H1 (cell line): ENCODE measurements around the gene IFT43. TPM values are rescaled to one million over a fixed set of nuclear protein-coding genes. Genes with fewer than 3 reads are reported as not detected.

Source experiments
- CTCF ChIA-PET: fragments of 300-600 bp; sonication (Branson Sonifier 250); formaldehyde crosslinking; loops from one replicate; lab custom pipeline; 2021; ENCODE audit not compliant: partially characterized antibody; lab: Charles Lee
- POLR2A ChIA-PET: fragments of 300-600 bp; sonication (Branson Sonifier 250); formaldehyde crosslinking; loops from one replicate; lab custom pipeline; 2021; ENCODE audit warnings: inconsistent platforms; ENCODE audit not compliant: partially characterized antibody; lab: Charles Lee
- DNase-seq, 2 experiments: peaks; one replicate each; pipeline versions ENCODE4 v3.0.0 to v3.0.0-alpha.2; 2010 to 2022; ENCODE audit warnings: low spot score in 2 of 2, low read depth in 1 of 2, mixed read lengths in 1 of 2
- FAIRE-seq: peaks from 2 replicates; lab custom pipeline; 2011; peaks lifted over from hg19 to GRCh38; lab: Jason Lieb, UNC
- H2AFZ ChIP-seq: 2 replicates; pipeline ENCODE4 v1.8.1; 2012; ENCODE audit warnings: low read length, inconsistent platforms
- H2AK5ac ChIP-seq: 2 replicates; pipeline ENCODE4 v1.6.1; 2013; ENCODE audit warnings: low read depth, low read length
- H2BK120ac ChIP-seq: replicated peaks from 2 replicates; pipeline ENCODE3; 2013; ENCODE audit warnings: low read depth, low read length, inconsistent platforms
- H2BK12ac ChIP-seq: 2 replicates; pipeline ENCODE4 v1.6.1; 2013; ENCODE audit warnings: low read depth, low read length
- H2BK15ac ChIP-seq: 2 replicates; pipeline ENCODE4 v1.6.1; 2013; ENCODE audit warnings: low read length
- H2BK20ac ChIP-seq: 2 replicates; pipeline ENCODE4 v1.6.1; 2013; ENCODE audit warnings: low read length
- H2BK5ac ChIP-seq: 2 replicates; pipeline ENCODE4 v1.6.1; 2013; ENCODE audit warnings: low read depth, low read length
- H3K14ac ChIP-seq: 2 replicates; pipeline ENCODE4 v1.6.1; 2013; ENCODE audit warnings: inconsistent platforms; ENCODE audit not compliant: insufficient read length
- H3K18ac ChIP-seq: 2 replicates; pipeline ENCODE4 v1.6.1; 2013; ENCODE audit warnings: low read length; ENCODE audit errors: extremely low read depth
- H3K23ac ChIP-seq: 2 replicates; pipeline ENCODE4 v1.6.1; 2013; ENCODE audit warnings: inconsistent platforms; ENCODE audit not compliant: insufficient read length
- H3K23me2 ChIP-seq: 2 replicates; pipeline ENCODE4 v1.6.1; 2013; ENCODE audit warnings: low read depth, low read length
- H3K27ac ChIP-seq: 2 replicates; pipeline ENCODE4 v1.6.1; 2011; ENCODE audit warnings: low read depth, low read length, inconsistent platforms
- H3K27me3 ChIP-seq, 4 experiments: replicated peaks in 1 of 4; 1 replicate in 1 of 4; 2 replicates in 3 of 4; pipeline versions ENCODE4 v1.6.1 to v1.8.1; 2011 to 2013; ENCODE audit warnings: low read length in 3 of 4, mild to moderate bottlenecking in 3 of 4, inconsistent platforms in 2 of 4, mixed read lengths in 2 of 4, moderate library complexity in 1 of 4; ENCODE audit not compliant: control insufficient read depth in 3 of 4, insufficient read depth in 3 of 4; ENCODE audit errors: extremely low read depth in 1 of 4
- H3K36me3 ChIP-seq, 4 experiments: 2 replicates each; pipeline versions ENCODE4 v1.6.1 to v1.8.1; 2011 to 2013; ENCODE audit warnings: mild to moderate bottlenecking in 4 of 4, low read length in 3 of 4, moderate library complexity in 2 of 4, control low read depth in 1 of 4, inconsistent platforms in 1 of 4; ENCODE audit not compliant: insufficient read depth in 4 of 4, control insufficient read depth in 2 of 4
- H3K4ac ChIP-seq: replicated peaks from 2 replicates; pipeline ENCODE3; 2013; ENCODE audit warnings: low read length, low read depth, mixed read lengths, inconsistent platforms; ENCODE audit not compliant: insufficient read length
- H3K4me1 ChIP-seq, 4 experiments: replicated peaks in 1 of 4; 1 replicate in 1 of 4; 2 replicates in 3 of 4; pipeline versions ENCODE4 v1.6.1 to v1.8.1; 2011 to 2013; ENCODE audit warnings: low read length in 3 of 4, inconsistent platforms in 2 of 4, mixed read lengths in 1 of 4; ENCODE audit not compliant: insufficient read depth in 4 of 4, control insufficient read depth in 3 of 4
- H3K4me2 ChIP-seq, 2 experiments: 2 replicates each; pipeline versions ENCODE4 v1.6.1 to v1.8.1; 2011 to 2013; ENCODE audit warnings: low read depth in 2 of 2, low read length in 2 of 2, control low read depth in 1 of 2, inconsistent platforms in 1 of 2, mild to moderate bottlenecking in 1 of 2; ENCODE audit not compliant: insufficient read depth in 1 of 2
- H3K4me3 ChIP-seq, 4 experiments: fragments of 200-600, 300-600 bp in 1 of 4; sonication (generic), shearing (Covaris generic), sonication (Bioruptor Twin) in 1 of 4; 2 replicates each; pipeline versions ENCODE4 v1.5.1 to v1.8.1; 2011 to 2016; ENCODE audit warnings: low read length in 4 of 4, low read depth in 3 of 4, control low read depth in 2 of 4, inconsistent platforms in 2 of 4, mild to moderate bottlenecking in 2 of 4, mixed read lengths in 1 of 4, moderate library complexity in 1 of 4; ENCODE audit not compliant: insufficient read depth in 2 of 4; ENCODE audit errors: extremely low read depth in 1 of 4
- H3K56ac ChIP-seq: replicated peaks from 2 replicates; pipeline ENCODE3; 2013; ENCODE audit warnings: low read depth, mild to moderate bottlenecking, mixed read lengths, low read length, inconsistent platforms; ENCODE audit not compliant: insufficient read length
- H3K79me1 ChIP-seq: 2 replicates; pipeline ENCODE4 v1.6.1; 2013; ENCODE audit warnings: low read depth, low read length, control low read depth
- H3K79me2 ChIP-seq, 2 experiments: 2 replicates each; pipeline versions ENCODE4 v1.6.1 to v1.8.1; 2012 to 2013; ENCODE audit warnings: low read length in 2 of 2, mild to moderate bottlenecking in 2 of 2, inconsistent platforms in 1 of 2; ENCODE audit not compliant: insufficient read depth in 2 of 2, control insufficient read depth in 1 of 2
- H3K9ac ChIP-seq, 4 experiments: replicated peaks in 1 of 4; 1 replicate in 1 of 4; 2 replicates in 3 of 4; pipeline versions ENCODE4 v1.6.1 to v1.8.1; 2011 to 2013; ENCODE audit warnings: low read depth in 3 of 4, low read length in 3 of 4, control low read depth in 2 of 4, mild to moderate bottlenecking in 2 of 4, moderate library complexity in 2 of 4, inconsistent platforms in 1 of 4; ENCODE audit errors: extremely low read depth in 1 of 4
- H3K9me3 ChIP-seq, 2 experiments: 2 replicates each; pipeline versions ENCODE4 v1.6.1 to v1.8.1; 2012 to 2013; ENCODE audit warnings: mild to moderate bottlenecking in 2 of 2, moderate library complexity in 2 of 2, control low read depth in 1 of 2, inconsistent platforms in 1 of 2, low read depth in 1 of 2, low read length in 1 of 2, mixed read lengths in 1 of 2; ENCODE audit not compliant: insufficient read depth in 2 of 2
- H4K20me1 ChIP-seq, 2 experiments: replicated peaks in 1 of 2; 2 replicates each; pipeline versions ENCODE3 to v1.8.1; 2011 to 2013; ENCODE audit warnings: inconsistent platforms in 2 of 2, low read length in 2 of 2, mild to moderate bottlenecking in 1 of 2; ENCODE audit not compliant: insufficient read depth in 2 of 2, control insufficient read depth in 1 of 2
- H4K5ac ChIP-seq: 2 replicates; pipeline ENCODE4 v1.6.1; 2013; ENCODE audit warnings: low read length, low read depth, mixed read lengths, inconsistent platforms; ENCODE audit not compliant: insufficient read length
- H4K8ac ChIP-seq: 2 replicates; pipeline ENCODE4 v1.8.0; 2013; ENCODE audit warnings: mild to moderate bottlenecking, moderate library complexity, low read length, inconsistent platforms; ENCODE audit not compliant: insufficient read depth; ENCODE audit errors: extremely low read depth
- H4K91ac ChIP-seq: replicated peaks from 2 replicates; pipeline ENCODE3; 2013; ENCODE audit warnings: low read length, mixed read lengths, inconsistent platforms; ENCODE audit not compliant: insufficient read length
- KDM4A ChIP-seq: IDR thresholded peaks from one replicate; pipeline ENCODE4 v1.7.1; 2012; ENCODE audit warnings: low read depth, mild to moderate bottlenecking, moderate library complexity, low read length, inconsistent platforms; ENCODE audit not compliant: severe bottlenecking
- TBP ChIP-seq: IDR thresholded peaks from 2 replicates; pipeline ENCODE4 v1.6.1; 2011; ENCODE audit warnings: low read depth, low read length, improper control_type of control experiment
- WGBS, 2 experiments: shearing (Covaris generic) in 1 of 2; methylation state at CpG; one replicate each; pipeline versions ENCODE4 v1.1.6 to v1.1.7; 2013 to 2015; ENCODE audit warnings: low lambda C conversion rate in 2 of 2, mixed read lengths in 2 of 2, inconsistent platforms in 1 of 2, low coverage in 1 of 2, missing lambda C conversion rate in 1 of 2; ENCODE audit not compliant: insufficient replicate concordance in 2 of 2, insufficient coverage in 1 of 2, insufficient read length in 1 of 2; ENCODE audit errors: extremely low coverage in 1 of 2, missing lambda C conversion rate in 1 of 2; 5-methylcytosine and 5-hydroxymethylcytosine counted together
- polyA plus RNA-seq, 7 experiments: library from polyadenylated mRNA; depleted of rRNA in 3 of 7; stranded (reverse) in 5 of 7; unstranded in 2 of 7; fragments of >200 nt in 5 of 7; fragments of 200-250 nt in 2 of 7; gene quantifications; 1 replicate in 5 of 7; 2 replicates in 1 of 7; 4 replicates in 1 of 7; pipeline versions ENCODE4 v1.2.1 to v1.2.3, GENCODE V29; 2011 to 2013; ENCODE audit warnings: missing spikeins in 2 of 7, mixed read lengths in 2 of 7
- total RNA-seq: library from RNA; stranded (reverse); fragmentation: NEBNext Ultra II Directional; extraction: Animal tissue kit (Norgen Biotek cat#: 25700); gene quantifications from 2 replicates; pipeline ENCODE4 v1.2.1, GENCODE V29; 2021

IFT43 gene
- total and polyA plus RNA-seq, 2 of the 8 experiments (the other 6 are each of a cell fraction or from before 2014, with no cell fraction given) = 17.0 to 20.8 TPM

DNA sequence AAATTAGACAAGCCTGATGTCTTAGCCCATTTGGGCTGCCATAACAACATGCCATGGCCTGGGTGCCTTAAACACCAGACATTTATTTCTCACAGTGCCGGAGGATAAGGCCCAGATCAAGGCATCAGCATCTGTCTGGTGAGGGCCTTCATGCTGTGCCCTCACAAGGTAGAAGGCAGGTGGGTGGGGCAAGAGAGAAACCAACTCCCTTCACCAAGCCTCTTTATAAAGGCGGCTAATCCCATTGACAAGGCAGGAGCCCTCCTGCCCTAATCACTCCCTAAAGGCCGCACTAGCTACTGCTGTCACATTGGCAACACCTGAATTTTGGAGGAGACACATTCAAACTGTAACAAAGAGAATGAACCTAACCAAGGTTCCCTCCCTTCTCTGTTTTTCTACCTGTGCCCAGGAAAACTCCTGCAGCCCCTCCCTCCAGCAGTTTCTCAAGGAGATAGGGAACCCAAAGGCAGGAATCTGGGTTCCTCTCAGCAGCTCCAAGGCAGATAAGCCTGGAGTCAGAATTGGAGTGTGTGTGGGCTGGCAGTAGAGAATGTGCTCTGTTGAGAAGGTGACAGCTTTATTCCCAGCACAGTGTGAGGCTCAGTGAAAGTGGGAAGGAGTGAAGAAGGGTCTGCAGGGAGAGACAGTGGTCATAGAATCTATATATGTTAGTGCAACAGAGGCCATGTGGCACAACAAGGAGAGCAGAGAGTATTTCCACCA lies 144.5 kb downstream of the IFT43 start:
- H2BK120ac ChIP-seq = no peak overlapping the region
- H3K36me3 ChIP-seq = no peaks in the 10 kb centered on the region
- no peaks in the 10 kb centered on the region for H3K79me2 ChIP-seq
- no peak for DNase-seq
- no peak overlapping the region for H2BK12ac ChIP-seq
- H2BK20ac ChIP-seq = no peak overlapping the region
- no peak overlapping the region for H4K5ac ChIP-seq
- no peak overlapping the region for H3K14ac ChIP-seq
- H3K27ac ChIP-seq = no peak overlapping the region
- no peak overlapping the region for H3K4me2 ChIP-seq
- no peak overlapping the region for H3K56ac ChIP-seq
- no peak overlapping the region for H3K4ac ChIP-seq
- no peak overlapping the region for H3K18ac ChIP-seq
- H3K4me1 ChIP-seq = 0 out of 7 replicates have a peak, but pooled peaks cover 0 to 3% (median 0%) of the 10 kb centered on the region in 4 experiments
- no peak for FAIRE-seq
- WGBS, 2 experiments = 79% methylated on average over 2 of the region's 3 CpGs; no CpG with 5 or more reads in 1 of the 2 experiments
- no peak overlapping the region for H2BK15ac ChIP-seq
- CTCF ChIA-PET = interaction anchor here (0.7 to 1.4 kb wide), 2 partner anchors 55 to 223 kb away, joined by 3 to 5 read pairs; no protein-coding TSS in a partner anchor
- H4K20me1 ChIP-seq = no peaks in the 10 kb centered on the region
- H3K79me1 ChIP-seq = no peaks in the 10 kb centered on the region
- peaks cover 2 to 26% (median 16%) of the 10 kb centered on the region in 4 experiments for H3K27me3 ChIP-seq
- H2BK5ac ChIP-seq = no peak overlapping the region
- H3K23me2 ChIP-seq = no peaks in the 10 kb centered on the region; the same call in 1 of the 2 replicates
- no peak overlapping the region for H3K23ac ChIP-seq
- H2AFZ ChIP-seq = no peak overlapping the region
- no peak overlapping the region for H3K9ac ChIP-seq
- POLR2A ChIA-PET = interaction anchor here (0.9 kb wide), 1 partner anchor 8 kb away, joined by 3 read pairs; no protein-coding TSS in a partner anchor
- H4K91ac ChIP-seq = no peak overlapping the region
- 0 out of 2 replicates have a peak overlapping the region, but pooled peaks have one; percentile 1 for H2AK5ac ChIP-seq
- H4K8ac ChIP-seq = no peak overlapping the region
- no peak overlapping the region for H3K4me3 ChIP-seq
- no peak for TF ChIP-seq KDM4A
- TF ChIP-seq TBP = 0 out of 2 replicates have a peak, but pooled peaks have one; percentile 35
- H3K9me3 ChIP-seq = no peaks in the 10 kb centered on the region
